Osteocyte (in vitro differentiated cells): ENCODE results near the gene AGPS. TPM values are rescaled to one million over a fixed set of nuclear protein-coding genes. Genes with fewer than 3 reads are reported as not detected.

ENCODE experiments used
- DNase-seq: peaks from one replicate; pipeline ENCODE4 v3.0.0; 2021; ENCODE audit warnings: mixed read lengths; ENCODE audit not compliant: unreplicated experiment; ENCODE audit errors: extremely low spot score
- H3K27ac Mint-ChIP-seq: one replicate; pipeline ENCODE4 v1.8.0; 2021; ENCODE audit warnings: mild to moderate bottlenecking, mixed read lengths; ENCODE audit not compliant: unreplicated experiment
- H3K27me3 Mint-ChIP-seq: one replicate; pipeline ENCODE4 v1.8.0; 2021; ENCODE audit warnings: mixed read lengths; ENCODE audit not compliant: unreplicated experiment
- H3K36me3 Mint-ChIP-seq: one replicate; pipeline ENCODE4 v1.8.0; 2021; ENCODE audit warnings: mixed read lengths; ENCODE audit not compliant: unreplicated experiment
- H3K4me1 Mint-ChIP-seq: one replicate; pipeline ENCODE4 v1.8.0; 2021; ENCODE audit warnings: mixed read lengths; ENCODE audit not compliant: unreplicated experiment
- H3K4me3 Mint-ChIP-seq: one replicate; pipeline ENCODE4 v1.8.0; 2021; ENCODE audit warnings: mild to moderate bottlenecking, moderate library complexity, mixed read lengths; ENCODE audit not compliant: unreplicated experiment
- H3K9me3 Mint-ChIP-seq: one replicate; pipeline ENCODE4 v1.8.0; 2021; ENCODE audit warnings: mixed read lengths; ENCODE audit not compliant: unreplicated experiment
- CTCF ChIP-seq: fragments of 200-600 bp; sonication (generic); IDR thresholded peaks from 2 replicates; pipeline ENCODE4 v1.5.0; 2021; ENCODE audit warnings: antibody characterized with exemption, mild to moderate bottlenecking, moderate library complexity
- total RNA-seq: library from RNA; stranded (reverse); gene quantifications from 2 replicates; pipeline ENCODE4 v1.2.1, GENCODE V29; 2021

AGPS gene
- total RNA-seq, 1 donor from 2014 or later = 38.0 TPM

- Mint-ChIP-seq H3K4me3 (no peak overlapping the region), H3K9me3 (no peaks in the 10 kb centered on the region), H3K4me1 (no peaks in the 10 kb centered on the region), H3K36me3 (peaks cover 6% of the 10 kb centered on the region), H3K27me3 (no peaks in the 10 kb centered on the region), H3K27ac (no peak overlapping the region)
- DNase-seq = no peak
- no peak for TF ChIP-seq CTCF
These were observed 142.4 kb downstream of the AGPS start for GRCh38 chr2:177535000-177535399.

GRCh38 chr2:177535958-177536504, 143.5 kb downstream of the AGPS start:
- no peak for DNase-seq
- Mint-ChIP-seq H3K9me3 (no peaks in the 10 kb centered on the region), H3K4me3 (no peak overlapping the region), H3K36me3 (peaks cover 6% of the 10 kb centered on the region), H3K27me3 (no peaks in the 10 kb centered on the region), H3K4me1 (no peaks in the 10 kb centered on the region), H3K27ac (no peak overlapping the region)
- no peak for TF ChIP-seq CTCF

- peaks cover 5% of the 10 kb centered on the region for H3K4me1 Mint-ChIP-seq
- no peaks in the 10 kb centered on the region for H3K9me3 Mint-ChIP-seq
- no peak overlapping the region for H3K4me3 Mint-ChIP-seq
- no peak overlapping the region for H3K27ac Mint-ChIP-seq
- H3K36me3 Mint-ChIP-seq = peaks cover 6% of the 10 kb centered on the region
- no peak for DNase-seq
- TF ChIP-seq CTCF = no peak
- no peaks in the 10 kb centered on the region for H3K27me3 Mint-ChIP-seq
These were observed 144.6 kb downstream of the AGPS start for GRCh38 chr2:177537213-177537612.

- Mint-ChIP-seq H3K4me3 (no peak overlapping the region), H3K9me3 (no peaks in the 10 kb centered on the region), H3K36me3 (peaks cover 5% of the 10 kb centered on the region), H3K4me1 (peaks cover 8% of the 10 kb centered on the region), H3K27me3 (no peaks in the 10 kb centered on the region), H3K27ac (no peak overlapping the region)
- TF ChIP-seq CTCF = no peak
- no peak for DNase-seq
These were observed 145.1 kb downstream of the AGPS start for GRCh38 chr2:177537636-177538035.

GRCh38 chr2:177538323-177538722, 145.8 kb downstream of the AGPS start:
- no peak for DNase-seq
- H3K4me3 Mint-ChIP-seq = no peak overlapping the region
- no peaks in the 10 kb centered on the region for H3K9me3 Mint-ChIP-seq
- H3K27ac Mint-ChIP-seq = no peak overlapping the region
- peaks cover 14% of the 10 kb centered on the region for H3K4me1 Mint-ChIP-seq
- TF ChIP-seq CTCF = no peak
- H3K27me3 Mint-ChIP-seq = no peaks in the 10 kb centered on the region
- H3K36me3 Mint-ChIP-seq = peaks cover 4% of the 10 kb centered on the region
